ENCODE data around the gene TXNRD2.

The TXNRD2 gene

GRCh38 chr22:19851291-19852176 is 90.1 kb downstream of the TXNRD2 start:
- no peak for FAIRE-seq
- TF ChIP-seq POLR2A (IDR thresholded peaks at IDR 0.05; ENCODE audit: low read depth, low read length) (no peak), POU2F2 (IDR thresholded peaks at IDR 0.05; ENCODE audit: low read depth, low read length) (no peak), POLR2AphosphoS5 (IDR thresholded peaks at IDR 0.05; ENCODE audit: low read depth, low read length) (no peak), PAX5 (IDR thresholded peaks at IDR 0.05; ENCODE audit: insufficient read depth, low read length, severe bottlenecking) (no peak), SPI1 (IDR thresholded peaks at IDR 0.05; ENCODE audit: low read depth, low read length) (no peak), TAF1 (IDR thresholded peaks at IDR 0.05; ENCODE audit: low read depth, low read length) (no peak)
- no peak for DNase-seq (ENCODE audit: insufficient read length, low spot score)

DNA sequence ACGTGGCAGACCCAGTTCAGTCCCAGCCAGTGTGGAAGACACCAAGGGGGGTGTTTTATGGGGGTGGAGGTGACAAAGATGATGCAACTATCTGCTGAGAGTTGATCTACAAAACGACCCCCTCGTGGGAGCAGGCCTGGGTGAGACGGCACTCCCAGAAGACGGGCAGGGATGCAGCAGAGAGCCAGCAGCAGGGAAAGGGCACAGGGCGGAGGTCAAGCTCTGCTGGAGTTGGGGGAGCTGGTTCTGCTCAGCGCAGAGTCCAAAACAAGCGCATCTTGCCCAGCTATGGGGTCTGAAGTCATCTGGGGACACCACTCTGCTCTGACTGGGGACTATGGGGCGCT is 90.9 kb downstream of the TXNRD2 start:
- TF ChIP-seq TAF1 (IDR thresholded peaks at IDR 0.05; ENCODE audit: low read depth, low read length) (no peak), POU2F2 (IDR thresholded peaks at IDR 0.05; ENCODE audit: low read depth, low read length) (no peak), SPI1 (IDR thresholded peaks at IDR 0.05; ENCODE audit: low read depth, low read length) (no peak), POLR2AphosphoS5 (IDR thresholded peaks at IDR 0.05; ENCODE audit: low read depth, low read length) (no peak), POLR2A (IDR thresholded peaks at IDR 0.05; ENCODE audit: low read depth, low read length) (no peak), PAX5 (IDR thresholded peaks at IDR 0.05; ENCODE audit: insufficient read depth, low read length, severe bottlenecking) (no peak)
- DNase-seq (ENCODE audit: insufficient read length, low spot score) = no peak
- no peak for FAIRE-seq

- DNase-seq (ENCODE audit: insufficient read length, low spot score) (no peak), FAIRE-seq (no peak)
- TF ChIP-seq TAF1 (IDR thresholded peaks at IDR 0.05; ENCODE audit: low read depth, low read length) (no peak), POU2F2 (IDR thresholded peaks at IDR 0.05; ENCODE audit: low read depth, low read length) (no peak), POLR2AphosphoS5 (IDR thresholded peaks at IDR 0.05; ENCODE audit: low read depth, low read length) (no peak), SPI1 (IDR thresholded peaks at IDR 0.05; ENCODE audit: low read depth, low read length) (no peak), POLR2A (IDR thresholded peaks at IDR 0.05; ENCODE audit: low read depth, low read length) (no peak; the same call in 1 of the 2 replicates), PAX5 (IDR thresholded peaks at IDR 0.05; ENCODE audit: insufficient read depth, low read length, severe bottlenecking) (no peak)
Measured at GRCh38 chr22:19849835-19850762, 91.5 kb downstream of the TXNRD2 start.

GRCh38 chr22:19848298-19849224 is 93.1 kb downstream of the TXNRD2 start:
- no peak for FAIRE-seq
- TF ChIP-seq TAF1 (IDR thresholded peaks at IDR 0.05; ENCODE audit: low read depth, low read length) (no peak), PAX5 (IDR thresholded peaks at IDR 0.05; ENCODE audit: insufficient read depth, low read length, severe bottlenecking) (no peak), POU2F2 (IDR thresholded peaks at IDR 0.05; ENCODE audit: low read depth, low read length) (no peak), POLR2AphosphoS5 (IDR thresholded peaks at IDR 0.05; ENCODE audit: low read depth, low read length) (no peak), SPI1 (IDR thresholded peaks at IDR 0.05; ENCODE audit: low read depth, low read length) (no peak), POLR2A (IDR thresholded peaks at IDR 0.05; ENCODE audit: low read depth, low read length) (no peak)
- DNase-seq (ENCODE audit: insufficient read length, low spot score) = no peak

DNA sequence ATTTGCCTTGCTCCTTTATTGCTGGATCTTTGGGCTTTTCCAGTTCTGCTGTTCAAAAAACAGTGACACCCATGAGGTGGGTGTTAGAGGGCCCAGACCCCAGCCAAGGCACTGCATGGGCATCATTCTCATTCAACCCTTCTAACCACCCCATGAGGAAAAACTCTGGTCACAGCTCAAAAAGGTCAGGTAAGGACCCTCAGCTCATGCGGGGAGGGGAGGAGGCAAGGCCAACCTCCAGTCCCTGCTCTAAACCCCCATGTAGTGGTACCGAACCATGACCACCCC is 94.3 kb downstream of the TXNRD2 start:
- FAIRE-seq (no peak), DNase-seq (ENCODE audit: insufficient read length, low spot score) (no peak)
- TF ChIP-seq PAX5 (IDR thresholded peaks at IDR 0.05; ENCODE audit: insufficient read depth, low read length, severe bottlenecking) (no peak), TAF1 (IDR thresholded peaks at IDR 0.05; ENCODE audit: low read depth, low read length) (no peak), POLR2AphosphoS5 (IDR thresholded peaks at IDR 0.05; ENCODE audit: low read depth, low read length) (no peak), POU2F2 (IDR thresholded peaks at IDR 0.05; ENCODE audit: low read depth, low read length) (no peak), POLR2A (IDR thresholded peaks at IDR 0.05; ENCODE audit: low read depth, low read length) (no peak), SPI1 (IDR thresholded peaks at IDR 0.05; ENCODE audit: low read depth, low read length) (no peak)

GRCh38 chr22:19846620-19847344 is 94.8 kb downstream of the TXNRD2 start:
- FAIRE-seq (peak; percentile 9), DNase-seq (ENCODE audit: insufficient read length, low spot score) (no peak)
- no peak for TF ChIP-seq TAF1 (IDR thresholded peaks at IDR 0.05; ENCODE audit: low read depth, low read length)
- TF ChIP-seq POLR2AphosphoS5 (IDR thresholded peaks at IDR 0.05; ENCODE audit: low read depth, low read length) = no peak
- TF ChIP-seq POU2F2 (IDR thresholded peaks at IDR 0.05; ENCODE audit: low read depth, low read length) = no peak
- TF ChIP-seq POLR2A (IDR thresholded peaks at IDR 0.05; ENCODE audit: low read depth, low read length) = no peak
- no peak for TF ChIP-seq SPI1 (IDR thresholded peaks at IDR 0.05; ENCODE audit: low read depth, low read length)
- no peak for TF ChIP-seq PAX5 (IDR thresholded peaks at IDR 0.05; ENCODE audit: insufficient read depth, low read length, severe bottlenecking)

GRCh38 chr22:19845054-19845722 is 96.4 kb downstream of the TXNRD2 start:
- FAIRE-seq (no peak), DNase-seq (ENCODE audit: insufficient read length, low spot score) (no peak)
- TF ChIP-seq POLR2AphosphoS5 (IDR thresholded peaks at IDR 0.05; ENCODE audit: low read depth, low read length) (no peak), TAF1 (IDR thresholded peaks at IDR 0.05; ENCODE audit: low read depth, low read length) (no peak), POU2F2 (IDR thresholded peaks at IDR 0.05; ENCODE audit: low read depth, low read length) (no peak), SPI1 (IDR thresholded peaks at IDR 0.05; ENCODE audit: low read depth, low read length) (no peak), PAX5 (IDR thresholded peaks at IDR 0.05; ENCODE audit: insufficient read depth, low read length, severe bottlenecking) (no peak), POLR2A (IDR thresholded peaks at IDR 0.05; ENCODE audit: low read depth, low read length) (no peak)
